ENCODE results near the gene SERPINA9.

GRCh38 chr14:94445003-94445402 lies 31.0 kb downstream of the SERPINA9 start:
- TF ChIP-seq CTCF (optimal IDR thresholded peaks at IDR 0.05 in 1 of 3, IDR thresholded peaks at IDR 0.05 in 1 of 3, conservative IDR thresholded peaks at IDR 0.05 in 1 of 3; ENCODE audit: extremely low read depth in 1 of 3, insufficient read depth in 2 of 3, low read length in 3 of 3) (no peak), EZH2 (IDR thresholded peaks at IDR 0.05; ENCODE audit: low read length) (no peak)
